Calu3 (cell line): ENCODE results near the gene CFAP68. TPM values are rescaled to one million over a fixed set of nuclear protein-coding genes. Genes with fewer than 3 reads are reported as not detected.

ENCODE experiments used
- BruUV-seq: library from RNA; stranded (reverse); fragments of 400-500 nt; replicated peaks from 2 replicates; lab custom pipeline; 2021; lab: Mats Ljungman, UMichigan
- CTCF ChIA-PET: fragments of 300-600 bp; sonication (Branson Sonifier 250); formaldehyde crosslinking; loops from one replicate; lab custom pipeline; 2022; ENCODE audit warnings: antibody characterized with exemption; lab: Charles Lee
- DNase-seq: peaks from one replicate; pipeline ENCODE4 v3.0.0; 2022
- H3K27ac Mint-ChIP-seq: one replicate; pipeline ENCODE4 v1.8.0; 2022; ENCODE audit warnings: mixed read lengths; ENCODE audit not compliant: unreplicated experiment
- H3K27me3 Mint-ChIP-seq: one replicate; pipeline ENCODE4 v1.8.0; 2022; ENCODE audit warnings: mixed read lengths; ENCODE audit not compliant: unreplicated experiment
- H3K36me3 Mint-ChIP-seq: one replicate; pipeline ENCODE4 v1.8.0; 2022; ENCODE audit warnings: mild to moderate bottlenecking, moderate library complexity, mixed read lengths; ENCODE audit not compliant: insufficient read depth, unreplicated experiment
- H3K4me1 Mint-ChIP-seq: one replicate; pipeline ENCODE4 v1.8.0; 2022; ENCODE audit warnings: mild to moderate bottlenecking, low read depth, mixed read lengths; ENCODE audit not compliant: unreplicated experiment
- H3K4me3 Mint-ChIP-seq: one replicate; pipeline ENCODE4 v1.8.0; 2022; ENCODE audit warnings: mild to moderate bottlenecking, low read depth, moderate library complexity, mixed read lengths; ENCODE audit not compliant: unreplicated experiment
- H3K9me3 Mint-ChIP-seq: one replicate; pipeline ENCODE4 v1.8.0; 2022; ENCODE audit warnings: low read depth, mixed read lengths; ENCODE audit not compliant: unreplicated experiment
- intact Hi-C: fragments of 100-400 bp; cut with micrococcal nuclease; formaldehyde crosslinking; loops from one replicate; pipeline ENCODE4 v1.10.0; 2022; ENCODE audit not compliant: unreplicated experiment
- total RNA-seq: library from RNA; stranded (reverse); gene quantifications from 2 replicates; pipeline ENCODE4 v1.2.3, GENCODE V29; 2022
- TF ChIP-seq, protein P1 (sequence below): fragments of 200-600 bp; IDR thresholded peaks from one replicate; pipeline ENCODE4 v1.8.0; 2022; ENCODE audit warnings: antibody characterized with exemption; ENCODE audit not compliant: unreplicated experiment

The CFAP68 gene
- total RNA-seq, 1 experiment from 2014 or later: 28.1 TPM

GRCh38 chr11:111933872-111934271 lies 54.5 kb downstream of the CFAP68 start:
- TF ChIP-seq, protein P1, sequence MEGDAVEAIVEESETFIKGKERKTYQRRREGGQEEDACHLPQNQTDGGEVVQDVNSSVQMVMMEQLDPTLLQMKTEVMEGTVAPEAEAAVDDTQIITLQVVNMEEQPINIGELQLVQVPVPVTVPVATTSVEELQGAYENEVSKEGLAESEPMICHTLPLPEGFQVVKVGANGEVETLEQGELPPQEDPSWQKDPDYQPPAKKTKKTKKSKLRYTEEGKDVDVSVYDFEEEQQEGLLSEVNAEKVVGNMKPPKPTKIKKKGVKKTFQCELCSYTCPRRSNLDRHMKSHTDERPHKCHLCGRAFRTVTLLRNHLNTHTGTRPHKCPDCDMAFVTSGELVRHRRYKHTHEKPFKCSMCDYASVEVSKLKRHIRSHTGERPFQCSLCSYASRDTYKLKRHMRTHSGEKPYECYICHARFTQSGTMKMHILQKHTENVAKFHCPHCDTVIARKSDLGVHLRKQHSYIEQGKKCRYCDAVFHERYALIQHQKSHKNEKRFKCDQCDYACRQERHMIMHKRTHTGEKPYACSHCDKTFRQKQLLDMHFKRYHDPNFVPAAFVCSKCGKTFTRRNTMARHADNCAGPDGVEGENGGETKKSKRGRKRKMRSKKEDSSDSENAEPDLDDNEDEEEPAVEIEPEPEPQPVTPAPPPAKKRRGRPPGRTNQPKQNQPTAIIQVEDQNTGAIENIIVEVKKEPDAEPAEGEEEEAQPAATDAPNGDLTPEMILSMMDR: no peak
- no peak overlapping the region for H3K4me3 Mint-ChIP-seq
- no peaks in the 10 kb centered on the region for H3K27me3 Mint-ChIP-seq
- no peak for DNase-seq
- no peaks in the 10 kb centered on the region for H3K36me3 Mint-ChIP-seq
- H3K4me1 Mint-ChIP-seq: peaks cover 8% of the 10 kb centered on the region
- CTCF ChIA-PET: interaction anchor here (0.7 kb wide), 1 partner anchor 48 kb away, joined by 3 read pairs; no protein-coding TSS in a partner anchor
- BruUV-seq: no TSS peak
- H3K27ac Mint-ChIP-seq: no peak overlapping the region
- H3K9me3 Mint-ChIP-seq: no peaks in the 10 kb centered on the region
- intact Hi-C loops: loop anchor here (10.0 kb wide), 1 partner anchor 351 kb away; no protein-coding TSS in a partner anchor

GRCh38 chr11:111934306-111934705 lies 55.0 kb downstream of the CFAP68 start:
- H3K4me1 Mint-ChIP-seq: peaks cover 8% of the 10 kb centered on the region
- H3K9me3 Mint-ChIP-seq: no peaks in the 10 kb centered on the region
- no peaks in the 10 kb centered on the region for H3K36me3 Mint-ChIP-seq
- no peak overlapping the region for H3K4me3 Mint-ChIP-seq
- no peak overlapping the region for H3K27ac Mint-ChIP-seq
- intact Hi-C loops: loop anchor here (10.0 kb wide), 1 partner anchor 350 kb away; no protein-coding TSS in a partner anchor
- CTCF ChIA-PET: interaction anchor here (0.6 to 0.7 kb wide), 2 partner anchors 48 to 74 kb away, joined by 3 read pairs; no protein-coding TSS in a partner anchor
- TF ChIP-seq, protein P1: no peak
- no TSS peak for BruUV-seq
- no peaks in the 10 kb centered on the region for H3K27me3 Mint-ChIP-seq
- DNase-seq: no peak

Other genes starting within 250 kb of the CFAP68 start
- 22.2 and 24.0 TPM in 2 replicates for gene PPP2R1B, start 113.2 kb upstream of the CFAP68 start, total RNA-seq
- gene ALG9, start 8.0 kb upstream of the CFAP68 start, total RNA-seq: 12.6 and 14.2 TPM in 2 replicates
- gene FDXACB1, start 376 bp upstream of the CFAP68 start, total RNA-seq: 1.7 and 1.8 TPM in 2 replicates
- 0.66 and 1.9 TPM in 2 replicates for gene CRYAB, start 32.2 kb downstream of the CFAP68 start, total RNA-seq
- not detected in 2 replicates for gene HSPB2, start 33.2 kb downstream of the CFAP68 start, total RNA-seq
- 6.2 and 7.9 TPM in 2 replicates for gene C11orf52, start 39.4 kb downstream of the CFAP68 start, total RNA-seq
- gene DIXDC1, start 57.8 kb downstream of the CFAP68 start, total RNA-seq: 2.6 and 2.9 TPM in 2 replicates
- gene DLAT, start 145.9 kb downstream of the CFAP68 start, total RNA-seq: 25.4 and 27.4 TPM in 2 replicates
- 1.6 and 2.2 TPM in 2 replicates for gene PIH1D2, start 194.5 kb downstream of the CFAP68 start, total RNA-seq
- gene NKAPD1, start 194.8 kb downstream of the CFAP68 start, total RNA-seq: 13.0 and 14.7 TPM in 2 replicates
- gene TIMM8B, start 207.2 kb downstream of the CFAP68 start, total RNA-seq: 33.2 and 36.7 TPM in 2 replicates
- 56.6 and 59.1 TPM in 2 replicates for gene SDHD, start 207.3 kb downstream of the CFAP68 start, total RNA-seq